HG03139 (cell line): ENCODE measurements around the gene TPMT.
"Not testable (repeated sequence)": the region's sequence is repeated elsewhere in the genome, so short reads cannot be mapped to it uniquely, and the experiment has no call there.

Experiments
- ATAC-seq: cut with Tn5 transposase; IDR thresholded peaks from one replicate; pipeline ENCODE4 v1.9.1; 2021; ENCODE audit not compliant: unreplicated experiment

TPMT gene

DNA sequence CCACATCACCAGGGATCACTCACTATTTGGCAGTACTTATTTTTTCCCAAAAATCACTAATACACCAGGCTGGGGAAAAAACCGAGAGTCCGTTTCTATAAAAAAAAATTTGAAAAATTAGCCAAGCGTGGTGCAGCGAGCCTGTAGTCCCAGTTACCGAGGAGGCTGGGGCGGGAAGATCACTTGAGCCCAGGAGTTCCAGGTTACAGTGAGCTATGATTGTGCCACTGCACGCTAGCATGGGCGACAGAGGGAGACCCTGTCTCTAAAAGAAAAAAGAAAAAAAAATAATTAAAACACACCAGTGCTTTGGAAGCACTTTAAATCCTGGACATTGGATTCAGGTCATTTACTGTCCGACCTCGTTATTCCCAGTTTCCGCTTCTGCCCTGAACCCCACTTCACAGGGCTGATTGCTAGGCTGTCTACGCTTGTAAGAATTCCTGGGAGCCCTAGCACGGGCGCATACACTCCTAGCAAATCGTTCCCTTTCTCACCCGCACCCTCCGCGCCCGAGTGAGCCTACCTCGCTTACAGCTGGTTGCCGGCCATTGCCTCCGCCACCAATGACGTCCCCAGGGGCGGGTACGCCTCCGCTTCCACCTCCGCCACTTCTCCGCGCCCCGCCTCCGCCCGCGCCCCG is at the start of gene TPMT:
Gene TPMT (minus strand): TSS at position 571 of the 643 bp plus-strand sequence. CDS start 5,950 bp downstream, outside the sequence.
- peak; percentile 51 for ATAC-seq

DNA sequence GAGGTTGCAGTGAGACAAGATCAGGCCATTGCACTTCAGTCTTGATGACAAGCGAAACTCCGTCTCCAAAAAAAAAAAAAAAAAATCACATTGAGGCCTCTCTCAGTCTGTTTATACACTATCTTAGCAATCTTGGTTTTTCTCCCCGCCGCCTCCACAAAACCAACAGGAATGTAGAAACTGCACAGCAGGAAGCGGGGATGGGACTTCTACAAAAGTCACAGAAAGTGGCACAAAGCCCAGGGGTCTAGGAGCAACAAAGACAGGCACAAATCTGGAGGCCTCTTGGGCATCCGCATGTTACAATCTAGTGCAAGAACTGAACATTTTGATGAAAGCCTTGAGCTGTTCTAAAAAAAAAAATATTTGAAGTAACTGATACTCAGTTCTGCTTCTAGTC is 48.9 kb upstream of the TPMT start:
- ATAC-seq = no peak

DNA sequence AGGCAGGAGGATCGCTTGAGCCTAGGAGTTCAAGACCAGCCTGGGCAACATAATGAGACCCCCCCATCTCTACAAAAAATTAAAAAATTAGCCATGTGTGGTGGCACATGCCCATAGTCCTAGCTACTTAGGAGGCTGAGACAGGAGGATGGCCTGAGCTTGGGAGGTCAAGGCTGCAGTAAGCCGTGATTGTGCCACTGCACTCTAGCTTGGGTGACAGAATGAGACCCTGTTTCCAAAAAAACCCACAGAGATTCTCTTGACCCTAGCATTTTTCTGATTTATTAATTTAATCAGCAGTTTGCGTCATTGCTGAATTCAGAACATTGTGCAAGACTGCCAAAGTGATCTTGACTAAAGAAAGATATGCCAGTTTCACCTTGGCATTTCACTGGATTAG is 37.1 kb upstream of the TPMT start:
- ATAC-seq = no peak

DNA sequence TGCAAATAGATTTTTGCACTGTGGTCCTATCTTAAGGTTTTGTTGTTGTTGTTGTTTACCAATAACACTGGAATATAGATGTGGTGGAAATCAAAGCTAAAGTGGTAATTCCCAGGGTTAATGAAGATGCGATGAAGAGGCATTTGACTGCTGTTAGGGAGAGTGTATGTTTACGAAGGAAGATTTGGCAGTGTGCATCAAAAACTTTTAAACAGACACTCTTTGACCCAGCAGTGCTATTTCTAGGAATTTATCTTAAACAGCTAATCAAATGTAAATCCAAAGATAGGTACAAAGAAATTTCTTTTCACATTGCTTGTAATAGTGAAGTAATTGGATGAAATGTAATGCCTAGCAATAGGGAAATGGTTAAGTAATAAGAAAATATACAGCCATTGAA is 34.3 kb upstream of the TPMT start:
- ATAC-seq = no peak

DNA sequence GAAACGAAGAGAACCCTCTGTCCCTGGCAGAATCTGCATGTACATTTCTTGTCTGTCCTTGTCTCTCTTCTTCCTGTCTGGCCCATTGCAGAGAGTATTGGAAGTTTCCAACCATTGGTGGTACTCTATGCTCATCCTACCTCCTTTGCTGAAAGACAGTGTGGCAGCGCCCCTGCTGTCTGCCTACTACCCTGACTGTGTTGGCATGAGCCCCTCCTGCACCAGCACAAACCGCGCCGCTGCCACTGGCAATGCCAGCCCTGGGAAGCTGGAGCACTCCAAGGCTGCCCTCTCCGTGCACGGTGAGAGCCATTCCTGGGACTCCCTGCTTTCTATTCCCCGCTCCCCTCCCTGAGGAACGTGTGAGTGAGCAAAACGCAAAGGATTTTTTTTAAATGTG is 32.8 kb upstream of the TPMT start:
- no peak for ATAC-seq

DNA sequence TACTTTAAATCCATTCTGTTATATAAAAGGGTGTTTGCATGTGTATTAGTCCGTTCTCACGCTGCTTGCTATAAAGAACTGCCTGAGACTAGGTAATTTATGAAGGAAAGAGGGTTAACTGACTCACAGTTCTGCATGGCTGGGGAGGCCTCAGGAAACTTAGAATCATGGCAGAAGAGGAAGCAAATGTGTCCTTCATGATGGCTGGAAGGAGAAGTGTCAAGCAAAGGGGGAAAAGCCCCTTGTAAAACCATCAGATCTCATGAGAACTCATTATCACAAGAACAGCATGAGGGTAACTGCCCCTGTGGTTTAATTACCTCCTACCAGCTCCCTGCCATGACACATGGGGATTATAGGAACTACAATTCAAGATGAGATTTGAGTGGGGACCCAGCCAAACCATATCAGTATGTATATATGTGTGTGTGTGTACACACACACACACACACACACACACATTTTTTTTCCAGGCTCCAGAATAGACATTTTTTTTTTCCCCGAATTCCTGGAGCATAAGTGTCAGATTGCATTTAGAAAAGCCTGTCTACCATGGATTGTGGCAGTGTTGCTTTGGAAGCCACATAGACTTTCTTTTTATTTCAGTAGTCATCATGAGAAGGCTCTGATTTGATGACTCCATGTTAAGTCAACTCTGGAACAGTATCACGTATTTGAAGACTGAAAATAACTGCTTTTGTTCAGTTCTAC is 31.8 kb upstream of the TPMT start:
- no peak for ATAC-seq

DNA sequence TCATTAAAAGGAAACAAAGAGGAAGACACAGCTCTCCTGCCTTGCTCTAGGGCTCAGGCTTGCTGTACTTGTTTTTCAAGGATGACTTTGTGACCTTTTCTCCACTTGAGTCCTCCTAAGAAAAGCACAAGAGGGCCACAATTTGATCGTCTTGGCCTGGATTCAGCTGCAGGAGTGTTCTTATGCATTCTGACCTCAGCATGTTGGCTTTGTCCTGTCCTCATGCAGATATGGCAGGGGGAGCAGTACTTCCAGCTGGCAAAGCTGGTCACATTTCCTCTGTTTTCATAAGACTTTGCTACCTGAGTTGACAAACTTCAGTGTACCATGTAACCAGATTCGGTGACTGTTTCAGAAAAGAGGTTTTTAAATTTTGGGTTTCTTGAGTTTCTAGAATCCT is 31.2 kb upstream of the TPMT start:
- ATAC-seq = no peak

DNA sequence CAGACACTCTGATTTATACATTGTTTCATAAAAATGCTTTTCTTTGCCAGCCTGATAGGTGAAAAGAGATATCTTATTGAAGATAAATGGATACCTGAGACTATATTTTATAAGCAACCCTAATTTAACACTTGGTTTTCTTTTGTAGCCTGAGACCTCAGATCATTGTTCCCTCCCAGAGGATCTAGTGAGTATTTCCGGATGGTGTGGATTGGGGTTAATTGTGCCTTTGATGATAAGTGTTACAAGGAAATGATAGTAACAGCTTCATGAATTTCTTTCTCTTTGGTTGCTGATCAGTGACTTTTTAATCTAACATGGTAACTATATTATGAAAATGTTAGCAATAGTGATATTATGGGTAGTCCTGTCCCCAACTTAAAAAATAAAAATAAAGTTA is 30.7 kb upstream of the TPMT start:
- ATAC-seq = no peak

DNA sequence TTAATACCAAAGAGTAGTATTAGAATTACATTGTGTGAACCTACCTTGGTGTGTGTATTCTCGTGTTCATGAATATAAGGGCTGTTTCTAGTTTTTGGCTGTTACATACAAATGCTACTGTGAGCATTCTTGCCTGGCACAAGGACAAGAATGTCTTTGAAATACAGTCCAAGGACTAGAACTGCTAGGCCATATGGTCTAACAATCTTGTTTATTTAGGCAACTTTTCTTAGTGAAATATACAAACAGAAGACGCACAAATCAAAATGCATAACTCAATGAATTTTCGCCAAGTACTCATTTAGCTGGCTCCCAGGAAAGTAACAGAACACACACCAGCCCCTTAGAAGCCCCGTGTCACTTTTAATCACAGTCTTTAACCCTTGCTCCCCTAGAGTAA is 28.9 kb upstream of the TPMT start:
- no peak for ATAC-seq

DNA sequence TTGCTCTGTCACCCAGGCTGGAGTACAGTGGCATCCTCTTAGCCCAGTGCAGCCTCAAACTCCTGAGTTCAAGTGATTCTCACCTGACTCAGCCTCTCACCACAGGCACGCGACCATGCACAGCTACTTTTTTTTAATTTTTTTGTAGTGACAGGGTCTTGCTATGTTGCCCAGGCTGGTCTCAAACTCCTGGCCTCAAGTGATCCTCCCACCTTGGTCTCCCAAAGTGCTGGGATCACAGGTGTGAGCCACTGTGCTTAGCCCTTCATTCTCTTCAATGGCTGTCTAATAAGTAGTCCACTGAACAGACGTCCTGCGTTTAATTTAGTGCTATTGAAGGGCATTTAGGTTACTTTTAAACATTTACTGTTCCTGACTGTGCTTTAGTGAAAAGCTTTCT is 27.7 kb upstream of the TPMT start:
- no peak for ATAC-seq

DNA sequence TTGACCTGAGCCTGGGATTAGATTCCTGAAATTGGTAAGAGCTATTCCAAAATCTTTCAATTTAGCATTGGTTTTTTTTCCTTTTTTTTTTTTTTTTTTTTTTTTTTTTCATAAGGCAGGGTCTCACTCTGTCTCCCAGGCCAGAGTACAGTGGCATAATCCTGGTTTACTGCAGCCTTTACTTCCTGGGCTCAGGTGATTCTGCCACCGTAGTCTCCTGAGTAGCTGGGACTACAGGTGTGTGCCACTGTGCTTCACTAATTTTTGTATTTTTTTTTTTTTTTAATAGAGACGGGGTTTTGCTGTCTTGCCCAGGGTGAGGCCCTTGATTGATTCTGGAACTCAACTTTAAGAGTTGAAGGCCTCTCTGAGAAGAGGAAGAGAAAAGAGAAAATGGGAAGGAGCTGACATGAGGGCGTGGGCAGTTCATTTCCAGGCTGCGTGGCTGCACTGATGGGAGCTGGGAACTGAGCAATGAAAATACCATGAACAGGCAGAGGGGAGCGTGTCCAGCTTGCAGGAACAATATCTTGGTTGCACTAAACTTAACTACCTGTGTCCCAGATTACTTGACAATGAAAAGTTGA is 25.0 kb upstream of the TPMT start:
- ATAC-seq = no peak

DNA sequence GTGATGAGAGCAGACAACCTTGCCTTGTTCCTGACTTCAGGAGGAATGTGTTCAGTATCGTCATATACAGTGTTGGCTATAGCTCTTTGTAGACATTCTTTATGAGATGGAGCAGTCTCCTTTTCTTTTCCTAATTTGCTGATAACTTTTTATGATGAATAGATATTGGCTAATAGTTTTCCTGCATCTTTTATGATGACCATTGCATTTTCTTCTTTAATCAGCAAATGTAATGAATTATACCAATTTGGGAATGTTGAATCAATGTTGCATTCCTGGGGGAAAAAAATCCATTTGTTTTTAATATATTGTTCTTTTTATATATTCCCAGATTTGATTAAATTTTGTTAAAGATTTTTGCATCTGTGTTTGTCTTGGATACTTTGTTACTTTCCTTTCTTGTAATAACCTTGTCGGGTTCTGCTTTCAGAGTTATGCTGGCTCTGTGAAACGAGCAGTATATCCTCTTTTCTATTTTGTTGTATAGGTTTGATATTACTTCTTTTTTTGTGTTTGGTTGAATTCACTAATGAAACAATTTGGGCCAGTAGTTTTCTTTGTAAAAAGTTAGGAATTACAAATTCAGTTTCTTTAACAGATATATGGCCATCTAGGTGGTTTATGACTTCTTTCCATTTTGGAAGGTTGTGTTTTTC is 24.2 kb upstream of the TPMT start:
- no peak for ATAC-seq

DNA sequence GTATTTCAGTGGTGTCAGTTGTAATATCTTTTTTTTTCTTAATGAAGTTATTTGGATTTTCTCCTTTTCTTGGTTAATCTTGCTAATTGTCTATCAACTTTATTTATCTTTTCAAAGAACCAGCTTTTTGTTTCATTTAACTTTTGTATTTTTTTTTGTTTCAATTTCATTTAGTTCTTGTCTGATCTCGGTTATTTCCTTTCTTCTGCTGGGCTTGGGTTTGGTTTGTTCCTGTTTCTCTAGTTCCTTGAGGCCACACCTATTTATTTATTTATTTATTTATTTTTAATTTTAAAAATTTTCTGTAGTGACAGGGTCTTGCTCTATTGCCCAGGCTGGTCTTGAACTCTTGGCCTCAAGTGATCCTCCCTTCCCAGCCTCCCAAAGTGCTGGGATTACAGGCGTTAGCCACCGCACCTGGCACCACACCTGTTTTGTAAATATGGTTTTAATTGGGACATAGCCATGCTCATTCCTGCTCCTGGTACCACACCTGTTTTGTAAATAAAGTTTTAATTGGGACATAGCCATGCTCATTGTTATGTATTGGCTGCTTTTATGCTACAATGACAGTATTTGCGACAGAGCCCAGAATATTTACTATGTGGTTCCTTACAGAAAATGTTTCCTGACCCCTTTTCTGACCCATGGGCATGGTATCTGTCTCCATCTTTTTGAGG is 22.5 kb upstream of the TPMT start:
- no peak for ATAC-seq

DNA sequence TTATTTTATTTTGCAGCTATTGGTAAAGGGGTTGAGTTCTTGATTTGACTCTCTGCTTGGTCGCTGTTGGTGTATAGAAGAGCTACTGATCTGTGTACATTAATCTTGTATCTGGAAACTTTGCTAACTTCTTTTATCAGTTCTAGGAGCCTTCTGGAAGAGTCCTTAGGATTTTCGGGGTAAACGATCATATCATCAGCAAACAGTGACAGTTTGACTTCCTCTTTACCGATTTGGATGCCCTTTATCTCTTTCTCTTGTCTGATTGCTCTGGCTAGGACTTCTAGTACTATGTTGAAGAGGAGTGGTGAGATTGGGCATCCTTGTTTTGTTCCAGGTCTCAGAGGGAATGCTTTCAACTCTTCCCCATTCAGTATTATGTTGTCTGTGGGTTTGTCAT is 21.3 kb upstream of the TPMT start:
- ATAC-seq = not testable (repeated sequence)

DNA sequence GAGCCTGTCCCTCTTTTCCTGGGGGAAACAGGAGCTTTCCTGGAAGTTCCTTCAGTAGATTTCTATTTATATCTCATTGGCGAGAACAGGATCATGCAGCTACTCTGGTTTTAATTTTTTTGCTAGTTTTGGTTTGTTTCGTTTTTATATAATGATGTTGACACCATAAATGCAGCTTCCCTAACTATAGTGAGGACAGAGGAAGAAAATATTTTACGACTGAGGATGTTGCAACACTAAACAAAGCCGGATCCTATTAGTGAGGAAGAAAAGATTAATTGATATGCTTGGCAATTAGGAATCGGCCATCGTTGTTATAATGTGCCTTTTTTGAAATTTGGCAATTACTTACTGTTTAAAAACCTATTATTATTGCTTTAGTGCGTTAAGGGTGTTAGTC is 17.0 kb upstream of the TPMT start:
- no peak for ATAC-seq

DNA sequence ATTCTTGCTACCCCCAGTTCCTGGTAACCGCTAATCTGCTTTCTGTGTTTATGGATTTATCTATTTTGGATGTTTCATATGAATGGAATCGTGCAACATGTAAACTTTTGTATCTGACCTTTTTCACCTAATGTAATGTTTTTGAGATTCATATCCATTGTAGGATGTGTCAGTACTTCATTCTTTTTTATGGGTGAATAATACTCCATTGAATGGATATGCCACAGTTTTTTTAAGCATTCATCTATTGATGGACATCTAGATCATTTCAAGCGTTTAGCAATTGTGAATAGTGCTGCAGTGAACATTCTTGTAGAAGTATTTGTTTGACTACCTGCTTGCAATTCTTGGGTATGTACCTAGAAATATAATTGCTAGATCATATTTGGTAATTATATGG is 13.4 kb upstream of the TPMT start:
- ATAC-seq = no peak

DNA sequence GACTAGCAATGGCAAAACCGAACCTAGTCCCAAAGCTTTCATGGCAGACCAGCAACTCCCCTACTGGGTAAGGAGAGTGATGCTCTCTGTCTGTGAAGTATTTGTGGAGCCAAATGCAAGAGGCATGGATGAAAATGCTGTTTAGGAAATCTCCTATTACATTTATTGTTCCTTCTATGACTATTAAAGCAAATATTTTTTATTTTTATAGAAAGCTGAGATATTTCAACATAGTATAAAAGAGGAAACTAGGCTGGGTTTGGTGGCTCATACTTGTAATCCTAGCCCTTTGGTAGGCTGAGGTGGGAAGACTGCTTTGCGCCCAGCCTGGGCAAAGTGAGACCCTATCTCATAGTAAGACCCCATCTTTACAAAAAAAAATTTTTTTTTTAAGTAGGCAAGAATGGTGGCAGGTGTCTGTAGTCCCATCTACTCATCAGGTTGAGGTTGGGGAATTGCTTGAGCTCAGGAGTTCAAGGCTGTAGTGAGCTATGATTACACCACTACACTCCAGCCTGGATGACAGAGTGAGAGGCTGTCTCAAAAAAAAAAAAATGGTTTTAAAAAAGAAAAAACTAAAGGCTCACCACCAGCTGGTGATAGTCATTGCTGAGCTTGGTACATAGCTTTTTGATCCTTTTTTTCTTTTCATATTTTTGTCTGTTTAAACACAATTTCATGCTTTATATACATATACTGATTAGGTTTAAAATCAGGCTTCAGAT is 11.6 kb upstream of the TPMT start:
- ATAC-seq = no peak

DNA sequence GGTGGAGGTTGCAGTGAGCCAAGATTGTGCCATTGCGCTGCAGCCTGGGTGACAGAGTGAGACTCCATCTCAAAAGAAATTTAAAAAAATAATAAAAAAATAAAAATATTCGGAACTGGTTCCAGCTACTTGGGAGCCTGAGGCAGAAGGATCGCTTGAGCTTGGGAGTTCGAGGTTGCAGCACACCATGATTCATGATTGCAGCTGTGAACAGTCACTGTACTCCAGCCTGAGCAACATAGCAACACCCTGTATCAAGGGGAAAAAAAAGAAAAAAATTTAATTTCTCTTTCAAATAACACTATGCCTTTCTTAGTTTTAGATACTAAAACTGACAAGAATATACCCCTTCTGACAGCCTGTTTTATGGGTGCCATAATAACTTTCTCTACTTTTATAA is 10.9 kb upstream of the TPMT start:
- ATAC-seq = no peak

DNA sequence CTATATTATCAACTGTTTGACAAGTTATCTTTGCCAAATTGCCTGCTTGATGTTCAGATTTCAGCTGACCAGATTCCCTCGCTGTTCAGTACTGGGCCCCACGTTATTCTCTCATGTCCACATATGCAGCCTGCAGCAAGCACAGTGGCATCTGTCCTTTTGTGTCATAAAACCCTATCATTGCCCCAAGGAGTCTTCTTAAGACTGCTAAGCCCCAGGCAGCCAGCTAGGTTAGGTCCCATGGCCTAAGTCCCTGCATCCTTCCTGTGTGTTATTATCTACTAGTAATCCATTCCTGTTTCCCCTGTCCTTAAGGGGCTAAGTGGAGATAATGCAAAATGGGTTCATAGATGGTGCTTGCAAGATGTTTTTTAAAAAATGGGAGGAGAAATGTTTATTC is 7.5 kb upstream of the TPMT start:
- no peak for ATAC-seq

DNA sequence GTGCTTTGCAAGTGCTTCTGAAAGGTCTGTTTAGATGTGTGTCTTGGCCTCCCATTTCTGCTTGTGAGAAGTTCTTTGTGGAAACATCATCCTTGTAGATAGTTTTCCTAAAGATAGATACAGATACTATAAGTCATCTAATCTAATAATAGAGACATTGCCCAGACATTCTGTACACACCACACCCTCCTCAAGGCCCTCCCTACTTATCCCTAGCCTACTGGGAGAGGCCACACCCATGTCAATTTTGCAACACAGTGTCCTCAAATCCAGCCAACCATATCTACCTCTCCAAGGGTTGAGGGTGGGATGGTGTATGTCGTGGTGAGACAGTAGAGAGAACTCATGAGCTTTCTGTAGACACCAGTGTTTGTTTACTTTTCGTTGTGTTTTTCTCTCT is 6.6 kb upstream of the TPMT start:
- ATAC-seq = no peak

DNA sequence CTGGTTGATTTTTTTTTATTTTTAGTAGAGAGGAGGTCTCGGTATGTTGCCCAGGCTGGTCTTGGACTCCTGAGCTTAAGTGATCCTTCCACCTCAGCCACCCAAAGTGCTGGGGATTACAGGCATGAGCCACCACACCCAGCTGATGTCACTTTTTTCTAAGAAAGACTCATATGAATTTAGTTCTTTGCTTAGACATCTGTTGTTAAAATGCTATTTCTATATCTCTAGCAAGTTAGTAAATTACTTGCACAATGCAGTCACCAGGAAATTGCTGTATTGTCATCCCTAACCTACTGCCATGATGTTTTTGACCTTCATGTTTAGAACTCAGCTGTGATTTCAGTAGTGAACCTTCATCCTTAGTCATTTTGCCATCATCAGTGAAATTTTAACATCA is 6.0 kb upstream of the TPMT start:
- ATAC-seq = no peak
